Peyer's patch (tissue), 4 donors: ENCODE data around the gene ZBTB18.

Experiments
- POLR2A ChIP-seq, 2 donors: fragments of 450-650 bp; IDR thresholded peaks; one replicate each; pipeline ENCODE4 v1.5.1; 2017; ENCODE audit warnings: antibody characterized with exemption in 2 of 2, mild to moderate bottlenecking in 2 of 2, moderate library complexity in 2 of 2
- TF ChIP-seq, protein P1 (sequence below), 6 experiments: fragments of 450-650 bp in 4 of 6; fragments of 200-600 bp in 2 of 6; sonication (generic) in 1 of 6; IDR thresholded peaks; one replicate each; pipeline ENCODE4 v1.5.1; 2017 to 2019; ENCODE audit warnings: antibody characterized with exemption in 6 of 6, mild to moderate bottlenecking in 3 of 6, moderate library complexity in 1 of 6

DNA sequence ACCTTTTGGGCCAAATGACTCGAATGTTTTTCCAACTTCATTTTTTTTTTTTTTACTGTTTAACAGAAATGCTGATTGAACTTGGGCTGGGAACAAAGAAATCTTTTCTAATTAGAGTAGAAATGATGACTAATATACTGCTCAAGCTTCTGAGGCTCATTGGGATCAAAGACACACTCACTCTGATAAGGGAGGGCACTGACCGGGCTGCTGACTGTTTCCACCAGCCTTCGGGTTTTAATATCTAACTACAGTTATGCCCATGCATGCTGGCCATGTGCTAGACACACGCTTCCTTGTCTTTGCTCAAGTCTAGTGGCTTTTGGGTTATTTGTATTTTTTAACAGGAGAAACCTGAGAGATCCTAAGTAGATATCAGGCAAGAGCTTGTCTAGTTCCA lies 16.8 kb downstream of the ZBTB18 start:
- TF ChIP-seq, protein P1, sequence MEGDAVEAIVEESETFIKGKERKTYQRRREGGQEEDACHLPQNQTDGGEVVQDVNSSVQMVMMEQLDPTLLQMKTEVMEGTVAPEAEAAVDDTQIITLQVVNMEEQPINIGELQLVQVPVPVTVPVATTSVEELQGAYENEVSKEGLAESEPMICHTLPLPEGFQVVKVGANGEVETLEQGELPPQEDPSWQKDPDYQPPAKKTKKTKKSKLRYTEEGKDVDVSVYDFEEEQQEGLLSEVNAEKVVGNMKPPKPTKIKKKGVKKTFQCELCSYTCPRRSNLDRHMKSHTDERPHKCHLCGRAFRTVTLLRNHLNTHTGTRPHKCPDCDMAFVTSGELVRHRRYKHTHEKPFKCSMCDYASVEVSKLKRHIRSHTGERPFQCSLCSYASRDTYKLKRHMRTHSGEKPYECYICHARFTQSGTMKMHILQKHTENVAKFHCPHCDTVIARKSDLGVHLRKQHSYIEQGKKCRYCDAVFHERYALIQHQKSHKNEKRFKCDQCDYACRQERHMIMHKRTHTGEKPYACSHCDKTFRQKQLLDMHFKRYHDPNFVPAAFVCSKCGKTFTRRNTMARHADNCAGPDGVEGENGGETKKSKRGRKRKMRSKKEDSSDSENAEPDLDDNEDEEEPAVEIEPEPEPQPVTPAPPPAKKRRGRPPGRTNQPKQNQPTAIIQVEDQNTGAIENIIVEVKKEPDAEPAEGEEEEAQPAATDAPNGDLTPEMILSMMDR (IDR thresholded peaks at IDR 0.05): no peak
- no peak for TF ChIP-seq POLR2A (IDR thresholded peaks at IDR 0.05)
